Endothelial cell of umbilical vein (primary cell): Measurements from ENCODE around the gene TEC. TPM values are rescaled to one million over a fixed set of nuclear protein-coding genes. Genes with fewer than 3 reads are reported as not detected.

Source experiments
- BruUV-seq: library from RNA; stranded (reverse); fragments of 400-500 nt; replicated peaks from 2 replicates; lab custom pipeline; 2021; lab: Mats Ljungman, UMichigan
- CTCF ChIA-PET: fragments of 300-600, 350-600 bp; sonication (Branson Sonifier 250); formaldehyde crosslinking; loops from one replicate; lab custom pipeline; 2021; ENCODE audit warnings: antibody characterized with exemption, inconsistent platforms; lab: Charles Lee
- POLR2A ChIA-PET: fragments of 300-600, 350-600 bp; sonication (Branson Sonifier 250); formaldehyde crosslinking; loops from one replicate; lab custom pipeline; 2021; ENCODE audit warnings: antibody characterized with exemption, inconsistent platforms; lab: Charles Lee
- DNase-seq: peaks from one replicate; pipeline ENCODE4 v3.0.0-alpha.2; 2011; ENCODE audit warnings: low read depth, low spot score
- FAIRE-seq: peaks from 2 replicates; lab custom pipeline; 2011; peaks lifted over from hg19 to GRCh38; lab: Jason Lieb, UNC
- H2AFZ ChIP-seq: 2 replicates; pipeline ENCODE4 v1.6.0; 2012; ENCODE audit warnings: low read depth, low read length, control low read depth, inconsistent platforms
- H3K27ac ChIP-seq: 2 replicates; pipeline ENCODE4 v1.5.1; 2011; ENCODE audit warnings: low read depth, mild to moderate bottlenecking, control low read depth, low read length, moderate library complexity; ENCODE audit not compliant: insufficient read depth
- H3K27me3 ChIP-seq, 2 experiments: 2 replicates each; pipeline versions ENCODE4 v1.6.0 to v1.6.1; 2011; ENCODE audit warnings: low read length in 2 of 2, mixed read lengths in 1 of 2; ENCODE audit not compliant: control insufficient read depth in 2 of 2, insufficient read depth in 2 of 2
- H3K36me3 ChIP-seq, 2 experiments: 2 replicates in 1 of 2; 3 replicates in 1 of 2; pipeline ENCODE4 v1.5.1; 2011; ENCODE audit warnings: low read length in 2 of 2, mild to moderate bottlenecking in 1 of 2, moderate library complexity in 1 of 2; ENCODE audit not compliant: control insufficient read depth in 2 of 2, insufficient read depth in 2 of 2; ENCODE audit errors: extremely low read depth in 1 of 2
- H3K4me1 ChIP-seq: 3 replicates; pipeline ENCODE4 v1.5.1; 2011; ENCODE audit warnings: mild to moderate bottlenecking, low read length; ENCODE audit not compliant: control insufficient read depth, insufficient read depth; ENCODE audit errors: extremely low read depth
- H3K4me2 ChIP-seq: 2 replicates; pipeline ENCODE4 v1.6.1; 2011; ENCODE audit warnings: low read length, control low read depth, mixed read lengths; ENCODE audit not compliant: insufficient read depth
- H3K4me3 ChIP-seq, 3 experiments: fragments of 200-600 bp in 1 of 3; sonication (generic), shearing (Covaris generic) in 1 of 3; replicated peaks in 1 of 3; 2 replicates each; pipeline ENCODE4 v1.5.1; 2011 to 2016; ENCODE audit warnings: control low read depth in 3 of 3, low read length in 3 of 3, mild to moderate bottlenecking in 2 of 3, inconsistent platforms in 1 of 3, low read depth in 1 of 3, moderate library complexity in 1 of 3; ENCODE audit not compliant: insufficient read depth in 1 of 3
- H3K79me2 ChIP-seq: 2 replicates; pipeline ENCODE4 v1.6.0; 2012; ENCODE audit warnings: low read length, inconsistent platforms; ENCODE audit not compliant: control insufficient read depth, insufficient read depth
- H3K9ac ChIP-seq: replicated peaks from 2 replicates; pipeline ENCODE3; 2011; ENCODE audit warnings: low read length, control low read depth; ENCODE audit not compliant: insufficient read depth; ENCODE audit errors: extremely low read depth
- H3K9me1 ChIP-seq: replicated peaks from 3 replicates; pipeline ENCODE4 v1.6.0; 2011; ENCODE audit warnings: mild to moderate bottlenecking, low read length; ENCODE audit not compliant: control insufficient read depth, insufficient read depth; ENCODE audit errors: extremely low read depth
- H3K9me3 ChIP-seq: replicated peaks from 2 replicates; pipeline ENCODE4 v1.5.1; 2012; ENCODE audit warnings: low read length, inconsistent platforms; ENCODE audit not compliant: control insufficient read depth, insufficient read depth
- H4K20me1 ChIP-seq: replicated peaks from 2 replicates; pipeline ENCODE3; 2011; ENCODE audit warnings: mild to moderate bottlenecking, low read length; ENCODE audit not compliant: control insufficient read depth, insufficient read depth; ENCODE audit errors: extremely low read depth
- EZH2 ChIP-seq: IDR thresholded peaks from 2 replicates; pipeline ENCODE4 v1.6.1; 2012; ENCODE audit warnings: borderline replicate concordance, low read depth, mild to moderate bottlenecking, moderate library complexity, low read length, inconsistent platforms; ENCODE audit not compliant: severe bottlenecking
- FOS ChIP-seq: IDR thresholded peaks from 2 replicates; pipeline ENCODE4 v1.6.1; 2011; ENCODE audit warnings: mild to moderate bottlenecking, low read length, moderate library complexity, borderline replicate concordance; ENCODE audit not compliant: insufficient read depth
- GATA2 ChIP-seq: IDR thresholded peaks from 2 replicates; pipeline ENCODE4 v1.7.0; 2011; ENCODE audit warnings: low read depth, mild to moderate bottlenecking, moderate library complexity, mixed read lengths, low read length; ENCODE audit not compliant: insufficient read length, insufficient read depth
- JUN ChIP-seq: IDR thresholded peaks from 2 replicates; pipeline ENCODE4 v1.6.1; 2011; ENCODE audit warnings: borderline replicate concordance, low read depth; ENCODE audit not compliant: insufficient read length, insufficient read depth
- MAX ChIP-seq: IDR thresholded peaks from 2 replicates; pipeline ENCODE4 v1.6.1; 2011; ENCODE audit not compliant: insufficient read depth, insufficient read length
- MYC ChIP-seq: IDR thresholded peaks from one replicate; pipeline ENCODE4 v1.6.1; 2011; ENCODE audit warnings: mild to moderate bottlenecking, low read depth, low read length
- POLR2A ChIP-seq: IDR thresholded peaks from 2 replicates; pipeline ENCODE4 v1.6.1; 2012; ENCODE audit warnings: low read depth, mild to moderate bottlenecking, control low read depth, low read length
- POLR2AphosphoS5 ChIP-seq: IDR thresholded peaks from 2 replicates; pipeline ENCODE4 v1.6.1; 2012; ENCODE audit warnings: low read depth, mild to moderate bottlenecking, control low read depth, low read length, moderate library complexity; ENCODE audit not compliant: insufficient read depth
- dilution Hi-C: fragments of 300-500 bp; cut with MboI; formaldehyde crosslinking; loops from one replicate; pipeline ENCODE4 v1.15.0; 2019; ENCODE audit warnings: low sequenced_read_pairs; ENCODE audit not compliant: extremely low pct_ligation_motif_present
- intact Hi-C: fragments of 100-400 bp; cut with micrococcal nuclease; formaldehyde crosslinking; loops from one replicate; pipeline ENCODE4 v1.10.0; 2022
- polyA plus RNA-seq, 4 experiments: library from polyadenylated mRNA; depleted of rRNA in 3 of 4; stranded (reverse) in 3 of 4; unstranded in 1 of 4; fragments of >200 nt; gene quantifications; 2 replicates each; pipeline versions ENCODE4 v1.2.1 to v1.2.3, GENCODE V29; 2011 to 2012; ENCODE audit warnings: missing spikeins in 1 of 4
- total RNA-seq: library from RNA; stranded (reverse); gene quantifications from 2 replicates; pipeline ENCODE4 v1.2.3, GENCODE V29; 2021
- TF ChIP-seq, protein P1 (sequence below), 2 donors: IDR thresholded peaks; 1 replicate in 1 of 2; 2 replicates in 1 of 2; pipeline ENCODE4 v1.5.1; 2011; ENCODE audit warnings: low read length in 2 of 2, mild to moderate bottlenecking in 2 of 2, moderate library complexity in 2 of 2, control low read depth in 1 of 2, inconsistent platforms in 1 of 2, low read depth in 1 of 2; ENCODE audit not compliant: insufficient read depth in 1 of 2; ENCODE audit errors: extremely low read depth in 1 of 2

The TEC gene
- total and polyA plus RNA-seq, 2 donors (not counting 3 experiments of a cell fraction or from before 2014, with no cell fraction given), result 0.08 to 0.86 TPM

DNA sequence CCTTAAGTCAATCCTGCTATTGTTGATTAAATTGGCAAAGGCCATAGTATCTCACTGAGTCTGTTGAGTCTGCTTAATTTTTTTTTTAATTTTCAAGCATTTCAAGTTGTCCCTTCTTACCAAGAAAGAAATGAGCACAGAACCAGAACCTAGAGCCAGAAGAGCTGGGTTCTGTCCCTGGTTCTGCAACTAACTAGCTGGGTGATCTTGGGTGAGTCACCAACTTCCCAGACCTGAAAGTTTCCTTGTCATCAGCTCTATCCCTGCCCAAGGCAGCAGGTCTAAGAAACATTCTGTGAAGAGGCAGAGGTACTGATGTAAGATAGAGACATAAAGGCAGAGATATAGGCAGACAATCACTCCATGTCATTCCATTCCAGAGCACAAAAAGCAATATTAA lies 17.3 kb downstream of the TEC start:
- Histone ChIP-seq H3K36me3 (no peaks in the 10 kb centered on the region), H3K4me3 (no peak overlapping the region), H3K79me2 (no peaks in the 10 kb centered on the region), H4K20me1 (no peaks in the 10 kb centered on the region), H3K27ac (no peak overlapping the region), H3K9me1 (no peaks in the 10 kb centered on the region), H3K4me2 (no peak overlapping the region), H3K4me1 (no peaks in the 10 kb centered on the region), H3K9ac (no peak overlapping the region), H2AFZ (no peak overlapping the region), H3K27me3 (no peaks in the 10 kb centered on the region), H3K9me3 (no peaks in the 10 kb centered on the region)
- no TSS peak for BruUV-seq
- DNase-seq (no peak), FAIRE-seq (no peak)
- POLR2A ChIA-PET, result no interaction called here
- dilution Hi-C loops, result no loop called here
- intact Hi-C loops, result no loop called here
- CTCF ChIA-PET, result interaction anchor here (0.6 to 1.1 kb wide), 2 partner anchors 23 to 124 kb away, joined by 3 read pairs; no protein-coding TSS in a partner anchor
- no peak for TF ChIP-seq MYC
- no peak for TF ChIP-seq POLR2AphosphoS5
- TF ChIP-seq GATA2, result no peak
- TF ChIP-seq MAX, result no peak
- TF ChIP-seq POLR2A, result no peak
- TF ChIP-seq JUN, result no peak
- no peak for TF ChIP-seq FOS
- TF ChIP-seq, protein P1, sequence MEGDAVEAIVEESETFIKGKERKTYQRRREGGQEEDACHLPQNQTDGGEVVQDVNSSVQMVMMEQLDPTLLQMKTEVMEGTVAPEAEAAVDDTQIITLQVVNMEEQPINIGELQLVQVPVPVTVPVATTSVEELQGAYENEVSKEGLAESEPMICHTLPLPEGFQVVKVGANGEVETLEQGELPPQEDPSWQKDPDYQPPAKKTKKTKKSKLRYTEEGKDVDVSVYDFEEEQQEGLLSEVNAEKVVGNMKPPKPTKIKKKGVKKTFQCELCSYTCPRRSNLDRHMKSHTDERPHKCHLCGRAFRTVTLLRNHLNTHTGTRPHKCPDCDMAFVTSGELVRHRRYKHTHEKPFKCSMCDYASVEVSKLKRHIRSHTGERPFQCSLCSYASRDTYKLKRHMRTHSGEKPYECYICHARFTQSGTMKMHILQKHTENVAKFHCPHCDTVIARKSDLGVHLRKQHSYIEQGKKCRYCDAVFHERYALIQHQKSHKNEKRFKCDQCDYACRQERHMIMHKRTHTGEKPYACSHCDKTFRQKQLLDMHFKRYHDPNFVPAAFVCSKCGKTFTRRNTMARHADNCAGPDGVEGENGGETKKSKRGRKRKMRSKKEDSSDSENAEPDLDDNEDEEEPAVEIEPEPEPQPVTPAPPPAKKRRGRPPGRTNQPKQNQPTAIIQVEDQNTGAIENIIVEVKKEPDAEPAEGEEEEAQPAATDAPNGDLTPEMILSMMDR (IDR thresholded peaks at IDR 0.05; ENCODE audit: extremely low read depth in 1 of 2, insufficient read depth in 1 of 2, low read depth in 1 of 2, low read length in 2 of 2), result no peak
- TF ChIP-seq EZH2, result no peak
